Measurements from ENCODE around the gene RNASE9. TPM values are rescaled to one million over a fixed set of nuclear protein-coding genes. Genes with fewer than 3 reads are reported as not detected.

RNASE9 gene
- total RNA-seq, 2 experiments from 2014 or later = not detected

GRCh38 chr14:20607617-20608016, 46.8 kb upstream of the RNASE9 start:
- no peak overlapping the region for H3K27ac Mint-ChIP-seq
- no peaks in the 10 kb centered on the region for H3K9me3 Mint-ChIP-seq
- no peaks in the 10 kb centered on the region for H3K36me3 Mint-ChIP-seq (ENCODE audit: low read depth)
- ChIA-PET POLR2A (no interaction called here), CTCF (interaction anchor here (0.7 to 7.3 kb wide), 7 partner anchors 20 to 280 kb away, joined by 3 to 104 read pairs (median 8); partner anchors contain the start of genes RNASE11, RNASE4 and TEP1)
- H3K4me1 Mint-ChIP-seq (ENCODE audit: low read depth) = no peaks in the 10 kb centered on the region
- no peak for TF ChIP-seq CTCF (IDR thresholded peaks at IDR 0.05)
- H3K27me3 Mint-ChIP-seq = no peaks in the 10 kb centered on the region
- ATAC-seq (no peak), DNase-seq (no peak)
- no peak overlapping the region for H3K4me3 Mint-ChIP-seq
- intact Hi-C loops (cut with micrococcal nuclease) = loop anchor here (1.0 kb wide), 1 partner anchor 76 kb away; no protein-coding TSS in a partner anchor

- DNase-seq (no peak), ATAC-seq (no peak)
- TF ChIP-seq CTCF (IDR thresholded peaks at IDR 0.05) = no peak
- Mint-ChIP-seq H3K36me3 (ENCODE audit: low read depth) (no peaks in the 10 kb centered on the region), H3K27me3 (no peaks in the 10 kb centered on the region), H3K4me3 (no peak overlapping the region), H3K27ac (no peak overlapping the region), H3K4me1 (ENCODE audit: low read depth) (no peaks in the 10 kb centered on the region), H3K9me3 (no peaks in the 10 kb centered on the region)
- ChIA-PET CTCF (interaction anchor here (0.7 to 7.3 kb wide), 6 partner anchors 76 to 279 kb away, joined by 3 to 104 read pairs (median 18); partner anchors contain the start of genes RNASE4 and TEP1), POLR2A (no interaction called here)
- intact Hi-C loops (cut with micrococcal nuclease) = no loop called here
Measured at GRCh38 chr14:20606902-20607242, 46.0 kb upstream of the RNASE9 start.

GRCh38 chr14:20606190-20606901, 45.5 kb upstream of the RNASE9 start:
- no peak overlapping the region for H3K27ac Mint-ChIP-seq
- POLR2A ChIA-PET = no interaction called here
- no peaks in the 10 kb centered on the region for H3K4me1 Mint-ChIP-seq (ENCODE audit: low read depth)
- ATAC-seq (no peak), DNase-seq (no peak)
- H3K27me3 Mint-ChIP-seq = no peaks in the 10 kb centered on the region
- H3K4me3 Mint-ChIP-seq = no peak overlapping the region
- H3K36me3 Mint-ChIP-seq (ENCODE audit: low read depth) = no peaks in the 10 kb centered on the region
- intact Hi-C loops (cut with micrococcal nuclease) = no loop called here
- H3K9me3 Mint-ChIP-seq = no peaks in the 10 kb centered on the region
- no peak for TF ChIP-seq CTCF (IDR thresholded peaks at IDR 0.05)
- CTCF ChIA-PET = interaction anchor here (1.1 to 7.3 kb wide), 4 partner anchors 85 to 278 kb away, joined by 3 to 104 read pairs (median 6); no protein-coding TSS in a partner anchor

- Mint-ChIP-seq H3K9me3 (no peaks in the 10 kb centered on the region), H3K27ac (no peak overlapping the region), H3K4me1 (ENCODE audit: low read depth) (no peaks in the 10 kb centered on the region), H3K36me3 (ENCODE audit: low read depth) (no peaks in the 10 kb centered on the region), H3K27me3 (no peaks in the 10 kb centered on the region), H3K4me3 (no peak overlapping the region)
- TF ChIP-seq CTCF (IDR thresholded peaks at IDR 0.05) = no peak
- ChIA-PET CTCF (interaction anchor here (1.4 to 7.3 kb wide), 3 partner anchors 72 to 276 kb away, joined by 3 to 104 read pairs (median 4); no protein-coding TSS in a partner anchor), POLR2A (no interaction called here)
- intact Hi-C loops (cut with micrococcal nuclease) = no loop called here
- DNase-seq (no peak), ATAC-seq (no peak)
Measured at GRCh38 chr14:20603813-20604690, 43.2 kb upstream of the RNASE9 start.

GRCh38 chr14:20602583-20602982, 41.7 kb upstream of the RNASE9 start:
- DNase-seq (no peak), ATAC-seq (no peak)
- H3K27ac Mint-ChIP-seq = no peak overlapping the region
- H3K4me3 Mint-ChIP-seq = no peak overlapping the region
- no peaks in the 10 kb centered on the region for H3K4me1 Mint-ChIP-seq (ENCODE audit: low read depth)
- intact Hi-C loops (cut with micrococcal nuclease) = no loop called here
- H3K27me3 Mint-ChIP-seq = no peaks in the 10 kb centered on the region
- TF ChIP-seq CTCF (IDR thresholded peaks at IDR 0.05) = no peak
- H3K9me3 Mint-ChIP-seq = no peaks in the 10 kb centered on the region
- H3K36me3 Mint-ChIP-seq (ENCODE audit: low read depth) = no peaks in the 10 kb centered on the region
- POLR2A ChIA-PET = no interaction called here
- CTCF ChIA-PET = no interaction called here
